ENCODE results near the gene NIF3L1.
A peak's percentile ranks its signal among the peaks of the same experiment; 100 is the strongest.
"Not testable (repeated sequence)": the region's sequence is repeated elsewhere in the genome, so short reads cannot be mapped to it uniquely, and the experiment has no call there.

Gene NIF3L1

DNA sequence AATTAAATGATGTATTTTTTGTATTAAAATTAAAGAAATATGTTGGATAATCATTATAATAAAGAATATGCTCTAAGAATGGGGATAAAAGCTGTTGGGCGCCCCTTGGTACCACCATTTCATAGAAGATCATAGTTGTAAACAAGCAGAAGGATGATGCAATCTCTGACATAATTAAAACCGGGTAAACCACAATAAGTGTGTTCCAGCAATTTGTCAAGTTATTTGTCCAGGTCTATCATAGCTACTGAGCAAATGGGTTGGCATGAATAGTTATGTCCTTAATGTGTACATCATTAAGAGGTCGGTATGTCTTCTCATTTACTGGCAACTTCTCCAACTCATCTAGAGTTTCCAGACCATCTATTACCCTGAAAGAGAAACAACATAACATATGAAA lies 18.0 kb upstream of the NIF3L1 start:
- DNase-seq (ENCODE audit: low read depth, low spot score): no peak

DNA sequence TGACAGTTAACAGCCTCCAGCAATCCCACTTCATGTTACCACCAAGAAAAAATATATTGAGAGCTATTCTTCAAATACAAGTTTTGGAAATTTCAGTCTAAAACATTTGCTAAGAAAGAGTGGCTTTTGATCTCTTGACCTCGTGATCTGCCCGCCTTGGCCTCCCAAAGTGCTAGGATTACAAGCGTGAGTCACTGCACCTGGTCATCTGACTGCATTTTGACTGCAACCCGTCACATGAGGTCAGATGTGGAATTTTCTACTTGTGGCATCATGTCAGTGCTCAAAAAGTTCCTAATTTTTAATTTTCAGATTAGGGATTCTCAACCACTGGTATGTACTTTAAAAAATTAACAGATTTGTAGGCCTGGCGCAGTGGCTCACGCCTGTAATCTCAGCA lies 15.6 kb upstream of the NIF3L1 start:
- no peak for DNase-seq (ENCODE audit: low read depth, low spot score)

DNA sequence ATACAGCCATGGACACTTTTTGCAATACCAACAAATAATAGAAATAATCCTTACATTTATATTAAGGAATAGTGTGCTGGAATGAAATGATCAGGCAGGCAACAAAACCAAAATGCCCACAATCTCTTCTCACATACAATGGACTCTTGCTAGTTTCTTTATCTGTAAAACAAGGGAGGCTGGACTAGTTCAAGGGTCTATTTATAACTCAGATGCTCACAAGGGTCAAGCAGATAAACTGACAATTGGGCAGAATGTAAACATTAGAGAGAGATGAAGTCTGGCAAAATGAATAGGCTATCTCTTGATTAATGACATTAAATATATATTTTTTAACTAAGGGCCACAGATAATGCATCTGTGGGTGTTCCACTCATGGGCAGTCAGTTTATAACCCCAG lies 11.7 kb upstream of the NIF3L1 start:
- DNase-seq (ENCODE audit: low read depth, low spot score): no peak

DNA sequence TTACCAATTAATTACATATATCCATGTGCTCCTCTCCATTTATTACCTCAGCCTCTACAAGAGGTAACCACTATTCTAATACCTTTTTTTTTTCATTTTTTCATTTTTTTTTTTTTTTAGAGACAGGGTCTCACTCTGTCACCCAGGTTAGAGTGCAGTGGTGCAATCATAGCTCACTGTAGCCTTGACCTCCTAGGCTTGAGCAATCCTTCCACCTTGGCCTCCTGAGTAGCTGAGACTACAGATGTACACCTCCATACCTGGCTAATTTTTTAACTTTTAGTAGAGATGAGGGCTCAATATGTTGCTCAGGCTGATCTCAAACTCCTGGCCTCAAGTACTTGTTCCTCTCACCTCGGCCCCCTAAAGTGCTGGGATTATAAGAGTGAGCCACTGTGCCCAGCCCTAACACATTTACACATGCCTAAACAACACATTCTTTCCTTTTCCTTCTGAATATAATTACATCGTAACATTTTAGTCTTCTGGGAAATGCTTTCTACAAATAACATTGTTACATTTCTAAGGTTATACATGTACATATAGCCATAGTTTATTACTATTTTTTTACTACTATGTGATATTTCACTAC lies 10.8 kb upstream of the NIF3L1 start:
- no peak for DNase-seq (ENCODE audit: low read depth, low spot score)

DNA sequence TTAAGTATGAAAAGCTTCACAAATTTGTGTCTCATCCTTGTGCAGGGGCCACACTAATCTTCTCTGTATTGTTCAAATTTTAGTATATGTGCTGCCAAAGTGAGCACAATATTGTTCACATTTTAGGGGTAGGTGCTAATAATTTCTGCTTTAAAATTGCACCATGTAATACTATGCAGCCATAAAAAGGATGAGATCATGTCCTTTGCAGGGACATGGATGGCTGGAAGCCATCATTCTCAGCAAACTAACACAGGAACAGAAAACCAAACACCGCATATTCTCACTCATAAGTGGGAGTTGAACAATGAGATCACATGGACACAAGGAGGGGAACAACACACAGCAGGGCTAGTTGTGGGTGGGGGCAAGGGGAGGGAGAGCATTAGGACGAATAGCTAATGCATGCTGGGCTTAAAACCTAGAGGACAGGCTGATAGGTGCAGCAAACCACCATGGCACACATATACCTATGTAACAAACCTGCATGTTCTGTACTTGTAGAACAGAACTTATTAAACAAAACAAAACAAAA lies 7.4 kb upstream of the NIF3L1 start:
- DNase-seq (ENCODE audit: low read depth, low spot score): not testable (repeated sequence)

DNA sequence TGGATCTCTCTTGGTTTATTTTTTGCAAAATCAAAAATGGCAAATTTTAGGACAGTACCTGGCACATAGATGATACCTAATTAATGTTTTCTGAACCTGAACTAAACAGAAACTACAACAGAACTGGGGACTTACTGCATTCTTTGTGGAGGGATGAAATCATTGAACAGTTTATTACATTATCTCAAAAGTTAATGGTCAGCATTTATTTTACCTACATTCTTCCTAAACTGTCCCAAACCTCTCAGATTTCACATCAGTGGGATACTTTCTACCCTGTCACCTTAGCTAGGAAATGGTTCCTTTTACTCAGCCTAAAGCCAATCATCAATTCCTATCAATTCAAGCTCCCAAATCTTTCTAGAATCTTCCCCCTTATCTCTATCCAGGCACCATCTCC lies 10.3 kb downstream of the NIF3L1 start:
- DNase-seq (ENCODE audit: low read depth, low spot score): no peak

DNA sequence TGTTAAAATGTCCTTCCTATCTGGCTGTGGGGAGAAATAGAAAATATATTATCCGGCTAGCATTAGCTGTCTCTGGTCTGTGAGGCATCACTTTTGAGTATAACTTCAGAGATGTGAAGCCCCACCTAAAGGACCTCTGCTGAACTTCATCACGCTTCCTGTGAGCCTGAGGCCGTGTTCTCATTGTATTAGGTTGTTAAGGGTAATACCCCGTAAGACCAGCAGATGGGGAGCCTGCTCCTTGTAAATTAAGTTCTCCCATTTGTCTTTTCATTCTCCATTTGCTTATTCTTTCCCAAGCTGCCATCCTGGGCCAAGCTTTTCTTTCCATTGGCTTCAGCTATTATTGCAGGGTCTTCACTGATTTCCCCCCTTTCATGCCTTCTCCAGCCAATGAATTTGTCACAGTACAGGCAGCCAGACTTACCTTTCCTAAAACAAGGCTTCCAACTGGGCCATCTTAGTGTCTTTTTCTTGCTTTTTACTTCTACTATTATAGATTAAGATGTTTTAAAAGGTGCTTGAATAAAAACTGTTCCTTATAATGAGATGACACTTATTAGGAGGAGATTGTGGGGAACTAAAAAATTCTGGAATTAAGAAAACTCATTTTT lies 12.4 kb downstream of the NIF3L1 start:
- DNase-seq (ENCODE audit: low read depth, low spot score): peak; percentile 86

DNA sequence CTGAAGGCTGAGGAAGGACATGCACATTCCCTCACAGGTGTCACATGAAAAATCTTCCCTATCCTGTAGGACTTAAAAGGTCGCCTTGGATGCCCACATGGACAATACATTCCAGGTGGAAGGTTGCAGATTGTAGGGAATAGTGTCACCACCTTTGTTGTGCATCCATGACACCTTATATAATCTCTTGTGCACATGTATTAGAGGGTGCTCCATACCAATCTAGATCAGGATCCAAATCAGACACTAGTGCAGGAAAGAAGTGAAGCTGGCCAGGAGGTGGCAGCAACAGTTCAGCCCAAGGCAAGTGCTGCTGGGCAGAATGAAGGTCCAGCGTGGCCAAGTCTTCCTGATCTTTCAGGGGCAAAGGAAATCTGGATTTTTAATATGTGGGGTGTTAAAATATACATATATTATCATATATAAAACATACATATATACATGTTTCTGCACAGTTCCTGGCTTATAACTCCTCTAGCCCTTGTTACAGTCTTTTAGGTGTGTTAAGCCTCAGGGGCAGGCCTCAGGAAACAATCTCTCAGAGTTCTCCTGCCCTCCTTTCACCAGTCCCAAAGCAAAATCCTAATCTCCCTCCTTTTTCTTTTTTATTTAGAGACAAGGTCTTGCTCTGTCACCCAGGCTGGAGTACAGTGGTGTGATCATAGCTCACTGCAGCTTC lies 16.6 kb downstream of the NIF3L1 start:
- peak; percentile 46 for DNase-seq (ENCODE audit: low read depth, low spot score)

DNA sequence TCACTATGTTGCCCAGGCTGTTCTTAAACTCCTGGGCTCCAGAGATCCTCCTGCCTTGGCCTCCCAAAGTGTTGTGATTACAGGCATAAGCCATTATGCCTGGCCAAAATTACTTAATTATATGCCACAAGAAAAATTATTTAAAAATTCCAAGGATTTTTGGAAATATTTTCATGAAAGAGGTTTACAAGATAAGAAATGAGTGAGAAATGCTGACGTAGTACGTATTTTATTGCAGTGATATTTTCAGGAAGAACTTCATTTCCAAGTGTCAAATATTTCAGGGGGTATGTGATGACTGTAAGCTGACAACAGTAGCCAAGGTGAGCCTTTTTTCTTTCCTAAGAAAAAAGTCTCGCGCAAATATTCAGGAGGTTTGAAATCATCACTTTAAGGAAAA lies 20.8 kb downstream of the NIF3L1 start:
- no peak for DNase-seq (ENCODE audit: low read depth, low spot score)

DNA sequence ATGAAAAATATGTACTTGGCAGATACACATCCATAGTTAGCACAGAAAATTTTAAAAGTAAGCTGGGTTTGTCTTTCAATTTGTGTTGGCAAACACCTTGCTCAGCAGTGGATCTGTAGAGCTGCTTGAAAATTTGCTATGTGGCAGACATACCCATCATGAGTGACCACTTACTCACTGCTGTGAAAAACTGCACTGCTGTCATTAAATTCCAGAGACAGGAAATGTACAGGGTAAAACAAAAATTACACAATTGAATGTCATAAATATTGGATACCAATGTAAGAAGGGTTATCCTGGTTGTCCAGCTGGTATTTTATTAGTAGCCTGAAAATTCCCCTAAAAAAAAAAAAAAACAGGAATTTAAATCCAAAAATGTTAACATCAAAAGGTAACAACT lies 24.5 kb downstream of the NIF3L1 start:
- no peak for DNase-seq (ENCODE audit: low read depth, low spot score)

DNA sequence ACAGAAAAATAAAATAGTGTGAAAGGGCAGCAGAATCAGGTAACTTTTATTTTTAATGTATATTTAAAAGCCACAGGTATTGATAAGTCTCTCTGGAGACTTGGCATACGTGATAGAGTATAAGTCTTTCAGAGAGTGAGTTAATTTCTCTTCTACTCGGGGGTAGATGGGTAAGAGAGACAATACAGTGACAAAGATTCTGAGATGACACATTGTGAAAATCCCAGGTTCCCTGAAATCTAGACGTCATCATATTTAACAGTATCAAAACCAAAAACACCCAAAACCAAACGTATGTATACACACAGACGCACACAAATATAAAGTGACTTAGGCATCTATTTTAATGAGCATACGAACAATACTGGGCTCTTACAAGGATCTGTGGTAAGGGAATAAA lies 33.3 kb downstream of the NIF3L1 start:
- DNase-seq (ENCODE audit: low read depth, low spot score): no peak

DNA sequence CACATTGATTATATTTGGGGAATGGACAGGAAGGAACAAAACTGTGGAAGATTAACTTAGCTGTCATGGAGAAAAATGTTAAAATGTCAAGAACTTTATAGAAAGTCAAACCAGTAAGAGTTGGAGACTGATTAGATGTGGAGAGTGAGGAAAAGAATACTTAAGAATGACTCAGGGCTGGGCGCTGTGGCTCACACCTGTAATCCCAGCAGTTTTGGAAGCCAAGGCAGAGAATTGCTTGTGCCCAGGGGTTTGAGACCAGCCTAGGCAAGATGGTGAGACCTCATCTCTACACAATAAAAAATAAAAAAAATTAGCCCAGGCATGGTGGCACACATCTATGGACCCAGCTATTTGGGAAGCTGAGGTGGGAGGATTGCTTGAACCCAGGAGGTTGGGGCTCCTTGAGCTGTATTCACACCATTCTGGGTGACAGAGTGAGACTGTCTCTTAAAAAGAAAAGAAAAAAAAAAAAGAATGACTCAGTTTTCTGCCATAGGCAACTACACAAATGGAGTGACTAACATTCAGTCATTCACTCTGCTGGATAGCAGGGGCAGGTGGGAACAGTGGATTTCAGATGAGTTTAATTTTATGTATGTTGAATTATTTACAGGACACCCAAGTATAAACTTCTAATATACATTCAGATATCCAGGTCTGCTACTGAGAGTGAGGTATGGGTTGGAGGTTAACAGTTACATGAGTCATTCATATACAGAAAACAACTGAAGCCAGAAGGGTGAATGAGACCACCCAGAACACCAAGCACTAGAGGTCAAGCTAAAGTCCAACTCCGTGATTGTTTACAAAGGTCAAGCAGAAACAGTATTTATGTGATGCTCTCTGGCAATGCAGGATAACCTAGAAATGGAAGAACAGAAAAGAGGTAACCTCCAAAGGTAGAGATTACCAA lies 40.4 kb downstream of the NIF3L1 start:
- DNase-seq (ENCODE audit: low read depth, low spot score): no peak

DNA sequence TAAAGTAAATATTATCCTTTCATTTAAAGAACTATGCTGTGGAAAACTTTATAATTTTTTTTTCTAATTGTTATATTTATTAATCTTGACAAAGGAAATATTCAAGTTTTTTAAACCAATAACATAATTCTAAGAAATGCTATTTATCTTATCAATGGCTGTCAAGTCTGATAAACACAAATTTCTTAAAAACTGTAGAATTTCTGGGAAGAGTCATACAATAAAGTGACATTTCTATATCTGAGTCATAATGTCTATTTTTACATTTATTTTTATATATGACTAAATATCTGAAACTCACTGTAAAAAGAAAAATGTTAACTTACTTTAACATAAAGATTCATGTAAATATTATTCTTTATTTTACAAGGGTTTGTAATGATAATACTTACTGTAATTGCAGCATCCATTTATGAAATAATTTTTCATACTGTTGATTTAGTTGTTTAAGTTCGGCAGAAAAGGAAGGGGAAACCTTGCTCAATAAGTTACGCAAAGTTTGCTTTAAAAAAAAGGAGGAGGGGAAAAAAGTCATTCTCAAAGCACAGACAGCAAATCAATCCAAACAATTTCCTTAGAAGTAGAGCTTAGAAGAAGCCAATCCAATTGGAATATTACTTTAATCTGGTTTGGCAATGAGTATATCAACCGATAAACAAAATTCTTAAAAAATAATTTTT lies 41.9 kb downstream of the NIF3L1 start:
- DNase-seq (ENCODE audit: low read depth, low spot score): no peak

DNA sequence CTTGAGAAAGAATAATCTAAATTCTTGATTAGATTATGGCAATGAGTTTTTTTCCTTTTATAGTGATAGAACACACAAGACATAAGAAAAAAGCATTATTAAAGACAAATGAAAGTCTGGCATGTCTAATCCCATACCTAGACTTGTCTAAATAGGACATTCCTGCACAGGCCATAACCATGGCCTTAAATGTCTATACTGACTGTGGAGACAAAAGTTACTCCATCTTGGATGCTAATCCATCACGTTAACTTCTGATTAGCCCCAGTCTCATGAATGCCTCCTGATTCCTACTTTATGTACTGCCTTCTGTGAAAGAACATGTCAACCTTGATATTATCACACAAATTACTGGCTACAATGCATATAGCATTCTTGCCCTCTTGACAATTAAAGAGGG lies 50.7 kb downstream of the NIF3L1 start:
- DNase-seq (ENCODE audit: low read depth, low spot score): no peak

DNA sequence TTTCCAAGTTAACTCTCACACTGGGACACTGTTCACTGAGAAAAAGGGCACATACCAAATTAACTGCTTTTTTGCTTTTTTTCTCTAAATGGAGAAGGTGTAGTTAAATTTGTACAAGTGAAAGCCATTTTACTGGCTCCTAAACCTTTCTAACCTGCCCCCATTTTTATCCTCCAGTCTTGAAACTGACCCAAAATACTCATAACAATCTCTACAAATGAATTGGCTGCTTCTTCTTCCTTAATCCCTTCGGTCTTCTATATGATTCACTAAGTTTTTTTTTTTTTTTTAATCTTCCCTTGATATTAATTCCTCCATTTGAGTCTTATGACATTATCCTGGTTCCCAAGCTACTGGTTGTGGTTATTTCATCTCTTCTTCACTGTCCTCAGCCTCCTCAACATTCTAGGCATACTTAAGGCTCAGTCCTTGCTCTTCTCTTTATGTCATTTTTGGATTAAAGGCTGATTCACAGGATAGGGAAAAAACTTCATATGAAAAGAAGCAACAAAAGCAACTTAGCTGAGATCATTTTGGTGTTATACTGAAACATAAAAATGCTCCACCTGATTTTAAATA lies 54.4 kb downstream of the NIF3L1 start:
- DNase-seq (ENCODE audit: low read depth, low spot score): no peak

DNA sequence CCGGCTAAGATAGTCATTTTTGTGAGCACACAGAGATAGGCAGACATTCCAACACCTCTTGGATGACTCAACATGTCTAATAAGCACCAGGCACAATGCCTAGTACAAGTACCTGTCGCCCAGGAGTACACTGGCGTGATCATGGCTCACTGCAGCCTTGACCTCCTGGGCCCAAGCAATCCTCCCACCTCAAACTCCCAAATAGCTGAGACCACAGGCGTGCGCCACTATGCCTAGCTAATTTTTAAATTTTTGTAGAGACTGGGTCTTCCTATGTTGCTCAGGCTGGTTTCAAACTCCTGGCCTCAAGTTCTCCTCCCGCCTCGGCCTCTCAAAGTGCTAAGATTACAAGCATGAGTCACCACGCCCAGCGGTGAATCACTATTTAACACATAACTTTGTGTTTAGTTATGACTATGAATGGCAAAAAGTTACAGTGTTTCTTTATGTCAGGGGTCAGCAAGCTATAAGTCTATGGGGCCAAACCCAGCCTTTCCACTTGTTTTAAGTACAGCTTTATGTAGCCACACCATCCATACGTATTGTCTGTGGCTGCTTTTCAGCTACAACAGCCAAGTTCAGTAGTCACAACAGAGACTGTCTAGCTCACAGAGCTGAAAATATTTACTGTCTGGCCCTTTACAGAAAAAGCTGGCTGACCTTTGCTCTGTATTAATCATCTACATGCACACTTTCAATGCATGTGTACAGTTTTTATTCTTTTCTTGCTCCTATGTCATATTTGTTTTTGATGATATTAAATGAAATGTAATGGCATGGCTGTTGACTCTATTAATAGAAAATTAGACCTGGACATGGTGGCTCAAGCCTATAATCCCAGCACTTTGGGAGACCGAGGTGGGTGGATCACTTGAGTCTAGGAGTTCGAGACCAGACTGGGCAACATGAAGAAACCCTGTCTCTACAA lies 55.6 kb downstream of the NIF3L1 start:
- no peak for DNase-seq (ENCODE audit: low read depth, low spot score)

DNA sequence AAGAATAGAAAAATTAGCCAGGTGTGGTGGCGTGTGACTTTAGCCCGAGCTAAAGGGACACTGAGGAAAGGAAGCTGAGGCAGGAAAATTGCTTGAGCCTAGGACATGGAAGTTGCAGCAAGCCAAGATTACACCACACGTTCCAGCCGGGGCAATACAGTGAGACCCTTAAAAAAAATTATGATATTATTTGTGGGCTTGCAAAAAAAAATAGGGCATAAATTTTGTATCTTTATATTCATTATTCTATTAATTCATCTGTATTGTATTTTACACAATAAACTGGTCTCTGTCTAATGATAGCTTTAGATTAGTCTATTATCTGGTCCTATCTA lies 56.2 kb downstream of the NIF3L1 start:
- DNase-seq (ENCODE audit: low read depth, low spot score): no peak

DNA sequence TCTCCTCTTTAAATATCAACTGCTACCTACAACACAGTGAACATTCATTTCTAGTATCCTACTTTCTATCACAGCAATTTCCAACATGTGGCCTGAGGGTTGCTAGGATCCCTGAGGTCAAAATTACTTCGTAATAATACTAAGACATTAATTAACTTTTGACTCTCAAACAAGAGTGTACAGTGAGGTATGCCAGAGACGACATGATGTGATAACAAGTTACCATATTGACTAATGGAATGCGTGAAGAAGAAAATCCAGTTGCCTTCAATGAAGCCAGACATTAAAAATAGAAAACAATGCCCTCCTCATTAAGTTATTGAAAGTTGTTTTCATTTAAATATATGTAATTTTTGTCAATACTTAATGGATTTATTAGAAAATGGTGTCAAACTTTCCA lies 61.2 kb downstream of the NIF3L1 start:
- DNase-seq (ENCODE audit: low read depth, low spot score): no peak

All from ELF-1 (cell line).